Measurements from ENCODE around the gene COLQ.
"Not testable (repeated sequence)": the region's sequence is repeated elsewhere in the genome, so short reads cannot be mapped to it uniquely, and the experiment has no call there.

Gene COLQ

GRCh38 chr3:15488002-15488401 is 33.5 kb downstream of the COLQ start:
- no peak for DNase-seq

- no peak for DNase-seq
Measured at GRCh38 chr3:15486979-15487378, 34.5 kb downstream of the COLQ start.

GRCh38 chr3:15486020-15486419 is 35.5 kb downstream of the COLQ start:
- no peak for DNase-seq

- DNase-seq, result not testable (repeated sequence)
Measured at GRCh38 chr3:15484551-15484950, 37.0 kb downstream of the COLQ start.

- DNase-seq, result no peak
Measured at GRCh38 chr3:15479400-15480224, 41.9 kb downstream of the COLQ start.

- no peak for DNase-seq
Measured at GRCh38 chr3:15478640-15478979, 42.9 kb downstream of the COLQ start.

- no peak for DNase-seq
Measured at GRCh38 chr3:15477951-15478639, 43.4 kb downstream of the COLQ start.

GRCh38 chr3:15476378-15476777 is 45.1 kb downstream of the COLQ start:
- DNase-seq, result no peak

GRCh38 chr3:15475161-15475560 is 46.3 kb downstream of the COLQ start:
- DNase-seq, result no peak

- no peak for DNase-seq
Measured at GRCh38 chr3:15471861-15472260, 49.6 kb downstream of the COLQ start.

- DNase-seq, result no peak
Measured at GRCh38 chr3:15470849-15471248, 50.7 kb downstream of the COLQ start.

- no peak for DNase-seq
Measured at GRCh38 chr3:15470261-15470660, 51.2 kb downstream of the COLQ start.

- no peak for DNase-seq
Measured at GRCh38 chr3:15467227-15468181, 54.0 kb downstream of the COLQ start.

- DNase-seq, result no peak
Measured at GRCh38 chr3:15465876-15466585, 55.5 kb downstream of the COLQ start.

- DNase-seq, result no peak
Measured at GRCh38 chr3:15462451-15462850, 59.1 kb downstream of the COLQ start.

- DNase-seq, result no peak
Measured at GRCh38 chr3:15460891-15461531, 60.5 kb downstream of the COLQ start.

- no peak for DNase-seq
Measured at GRCh38 chr3:15458212-15458780, 63.2 kb downstream of the COLQ start.

GRCh38 chr3:15456915-15457314 is 64.6 kb downstream of the COLQ start:
- DNase-seq, result not testable (repeated sequence)

- DNase-seq, result no peak
Measured at GRCh38 chr3:15456321-15456720, 65.2 kb downstream of the COLQ start.

- DNase-seq, result no peak
Measured at GRCh38 chr3:15455756-15456155, 65.8 kb downstream of the COLQ start.

- no peak for DNase-seq
Measured at GRCh38 chr3:15454965-15455364, 66.5 kb downstream of the COLQ start.
